ENCODE results near the gene TOP1.

The TOP1 gene

GRCh38 chr20:41079066-41079465 lies 50.4 kb downstream of the TOP1 start:
- H3K36me3 ChIP-seq (ENCODE audit: control insufficient read depth in 2 of 2, insufficient read depth in 1 of 2, low read length in 2 of 2): peaks cover 6 to 62% of the 10 kb centered on the region in 2 experiments; a peak in 2 of 3 replicates
- CTCF ChIA-PET: interaction anchor here (0.6 to 9.2 kb wide), 6 partner anchors 33 to 700 kb away, joined by 3 to 79 read pairs (median 4); no protein-coding TSS in a partner anchor

GRCh38 chr20:41080866-41081265 lies 52.2 kb downstream of the TOP1 start:
- CTCF ChIA-PET: interaction anchor here (0.7 to 9.2 kb wide), 2 partner anchors 90 to 1133 kb away, joined by 3 to 79 read pairs; no protein-coding TSS in a partner anchor
- H3K36me3 ChIP-seq (ENCODE audit: control insufficient read depth in 2 of 2, insufficient read depth in 1 of 2, low read length in 2 of 2): peaks cover 6 to 78% of the 10 kb centered on the region in 2 experiments; a peak in 2 of 3 replicates
- no peak overlapping the region for H3K4me3 ChIP-seq (ENCODE audit: low read depth, low read length)
- POLR2A ChIA-PET: no interaction called here
- no peak for TF ChIP-seq ZNF211 (tag by site-specific recombination; IDR thresholded peaks at IDR 0.05; ENCODE audit: low read depth)
- TF ChIP-seq ZNF335 (tag by site-specific recombination; conservative IDR thresholded peaks at IDR 0.05): no peak
- no peak for TF ChIP-seq ZSCAN23 (tag by site-specific recombination; IDR thresholded peaks at IDR 0.05)
- TF ChIP-seq ELK4 (IDR thresholded peaks at IDR 0.05; ENCODE audit: borderline replicate concordance, low read depth, low read length): no peak
- TF ChIP-seq FEZF1 (tag by site-specific recombination; IDR thresholded peaks at IDR 0.05): no peak
- no peak for TF ChIP-seq ZNF274 (IDR thresholded peaks at IDR 0.05; ENCODE audit: low read length)
- TF ChIP-seq ZNF274 (tag by site-specific recombination; IDR thresholded peaks at IDR 0.05; ENCODE audit: borderline replicate concordance): no peak
- TF ChIP-seq ZNF302 (tag by site-specific recombination; IDR thresholded peaks at IDR 0.05; ENCODE audit: low read depth): no peak
- H3K27ac ChIP-seq (ENCODE audit: extremely low read depth, low read depth, low read length): no peak overlapping the region
- H3K9me3 ChIP-seq (ENCODE audit: control insufficient read depth, insufficient read depth, low read depth, low read length): no peaks in the 10 kb centered on the region
- H3K4me1 ChIP-seq (ENCODE audit: control insufficient read depth, insufficient read depth, low read length): peaks cover 6% of the 10 kb centered on the region; the same call in 1 of the 2 replicates

More at GRCh38 chr20:41079066-41079465, 50.4 kb downstream of the TOP1 start:
- Histone ChIP-seq H3K27ac (ENCODE audit: extremely low read depth, low read depth, low read length) (no peak overlapping the region), H3K4me3 (ENCODE audit: low read depth, low read length) (no peak overlapping the region), H3K4me1 (ENCODE audit: control insufficient read depth, insufficient read depth, low read length) (peaks cover 10% of the 10 kb centered on the region), H3K9me3 (ENCODE audit: control insufficient read depth, insufficient read depth, low read depth, low read length) (no peaks in the 10 kb centered on the region)
- no peak for TF ChIP-seq ZNF514 (tag by site-specific recombination; IDR thresholded peaks at IDR 0.05)
- no peak for TF ChIP-seq KLF1 (tag by site-specific recombination; IDR thresholded peaks at IDR 0.05)
- no peak for TF ChIP-seq ZNF266 (tag by site-specific recombination; IDR thresholded peaks at IDR 0.05; ENCODE audit: low read depth)
- TF ChIP-seq ZNF112 (tag by site-specific recombination; IDR thresholded peaks at IDR 0.05): no peak
- TF ChIP-seq AEBP2 (tag by site-specific recombination; IDR thresholded peaks at IDR 0.05; ENCODE audit: borderline replicate concordance): no peak
- TF ChIP-seq EGR2 (tag by site-specific recombination; IDR thresholded peaks at IDR 0.05; ENCODE audit: low read depth): no peak
- no peak for TF ChIP-seq PBX3 (CRISPR knock-in tag; IDR thresholded peaks at IDR 0.05)
- TF ChIP-seq ZNF555 (tag by site-specific recombination; conservative IDR thresholded peaks at IDR 0.05): no peak
- TF ChIP-seq SCRT1 (tag by site-specific recombination; IDR thresholded peaks at IDR 0.05; ENCODE audit: borderline replicate concordance): no peak
- no peak for TF ChIP-seq ZNF248 (tag by site-specific recombination; IDR thresholded peaks at IDR 0.05)
- TF ChIP-seq ZNF433 (tag by site-specific recombination; IDR thresholded peaks at IDR 0.05; ENCODE audit: low read depth): no peak
- POLR2A ChIA-PET: no interaction called here

Measured in HEK293 (cell line).